Tibial nerve (tissue), 4 donors: ENCODE results near the gene SPOCK1. TPM values are rescaled to one million over a fixed set of nuclear protein-coding genes. Genes with fewer than 3 reads are reported as not detected.

Experiments
- DNase-seq, 2 donors: peaks; one replicate each; pipeline ENCODE4 v3.0.0-alpha.2; 2019; ENCODE audit warnings: low spot score in 2 of 2
- H3K27ac ChIP-seq, 4 donors: fragments of 200-600 bp; sonication (generic) in 3 of 4; one replicate each; pipeline ENCODE4 v1.5.1; 2017 to 2019; ENCODE audit warnings: mild to moderate bottlenecking in 1 of 4
- H3K27me3 ChIP-seq, 2 donors: fragments of 200-600 bp; sonication (generic) in 1 of 2; one replicate each; pipeline versions ENCODE4 v1.5.1 to v1.6.0; 2017 to 2019
- H3K36me3 ChIP-seq, 3 donors: fragments of 200-600 bp; sonication (generic); one replicate each; pipeline ENCODE4 v1.5.1; 2018 to 2019
- H3K4me1 ChIP-seq, 4 donors: fragments of 200-600 bp; sonication (generic) in 3 of 4; one replicate each; pipeline ENCODE4 v1.5.1; 2017 to 2019
- H3K4me3 ChIP-seq, 4 donors: fragments of 200-600 bp; sonication (generic) in 3 of 4; one replicate each; pipeline ENCODE4 v1.5.1; 2017 to 2019; ENCODE audit warnings: mild to moderate bottlenecking in 1 of 4, moderate library complexity in 1 of 4
- H3K9me3 ChIP-seq, 4 donors: fragments of 200-600 bp; sonication (generic) in 3 of 4; one replicate each; pipeline ENCODE4 v1.5.1; 2017 to 2019
- EP300 ChIP-seq, 2 donors: sonication (generic); formaldehyde crosslinking; IDR thresholded peaks; one replicate each; pipeline ENCODE4 v1.6.1; 2017; ENCODE audit warnings: antibody characterized with exemption in 2 of 2, mild to moderate bottlenecking in 1 of 2
- POLR2A ChIP-seq, 2 donors: fragments of 450-650 bp; IDR thresholded peaks; one replicate each; pipeline ENCODE4 v1.6.1; 2017; ENCODE audit warnings: antibody characterized with exemption in 2 of 2, mild to moderate bottlenecking in 2 of 2, moderate library complexity in 2 of 2
- WGBS, 2 donors: methylation state at CpG; one replicate each; pipeline ENCODE4 v1.1.5; 2018; 5-methylcytosine and 5-hydroxymethylcytosine counted together
- total RNA-seq, 4 donors: library from RNA; depleted of rRNA; stranded (reverse); fragments of >200 nt; gene quantifications; one replicate each; pipeline ENCODE4 v1.1.0, GENCODE V29; 2016
- TF ChIP-seq, protein P1 (sequence below), 5 experiments: fragments of 200-600 bp in 3 of 5; fragments of 450-650 bp in 2 of 5; sonication (generic) in 3 of 5; IDR thresholded peaks; one replicate each; pipeline ENCODE4 v1.5.1; 2016 to 2019; ENCODE audit warnings: antibody characterized with exemption in 5 of 5, mild to moderate bottlenecking in 3 of 5, moderate library complexity in 2 of 5

SPOCK1 gene
- total RNA-seq, 4 donors from 2014 or later: 39.8 to 119 (median 73.1) TPM

DNA sequence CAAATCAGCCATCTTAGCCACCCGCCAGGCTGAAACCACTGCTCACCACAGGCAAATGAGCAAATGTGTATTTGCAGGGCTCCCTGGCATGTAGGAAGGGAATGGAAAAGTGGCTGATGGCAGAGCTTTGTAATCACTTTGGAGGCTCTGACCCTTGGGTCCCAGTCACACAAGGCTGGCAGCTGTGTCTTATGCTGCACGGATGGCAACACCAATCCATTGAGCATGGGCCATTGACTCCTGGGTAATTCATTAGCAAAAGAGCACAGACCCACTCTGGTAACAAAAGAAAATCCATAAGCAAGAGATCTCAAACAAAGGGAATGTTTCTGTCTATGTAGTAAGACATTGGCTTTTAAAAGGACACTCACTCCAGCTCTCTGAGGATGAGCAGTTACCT is 57.6 kb downstream of the SPOCK1 start:
- Histone ChIP-seq H3K9me3 (no peaks in the 10 kb centered on the region), H3K4me3 (no peak overlapping the region), H3K27ac (no peak overlapping the region), H3K4me1 (no peaks in the 10 kb centered on the region), H3K27me3 (no peaks in the 10 kb centered on the region), H3K36me3 (no peaks in the 10 kb centered on the region)
- DNase-seq: no peak
- 83 to 88% methylated on average over 2 of the region's 2 CpGs for WGBS, 2 donors
- TF ChIP-seq, protein P1, sequence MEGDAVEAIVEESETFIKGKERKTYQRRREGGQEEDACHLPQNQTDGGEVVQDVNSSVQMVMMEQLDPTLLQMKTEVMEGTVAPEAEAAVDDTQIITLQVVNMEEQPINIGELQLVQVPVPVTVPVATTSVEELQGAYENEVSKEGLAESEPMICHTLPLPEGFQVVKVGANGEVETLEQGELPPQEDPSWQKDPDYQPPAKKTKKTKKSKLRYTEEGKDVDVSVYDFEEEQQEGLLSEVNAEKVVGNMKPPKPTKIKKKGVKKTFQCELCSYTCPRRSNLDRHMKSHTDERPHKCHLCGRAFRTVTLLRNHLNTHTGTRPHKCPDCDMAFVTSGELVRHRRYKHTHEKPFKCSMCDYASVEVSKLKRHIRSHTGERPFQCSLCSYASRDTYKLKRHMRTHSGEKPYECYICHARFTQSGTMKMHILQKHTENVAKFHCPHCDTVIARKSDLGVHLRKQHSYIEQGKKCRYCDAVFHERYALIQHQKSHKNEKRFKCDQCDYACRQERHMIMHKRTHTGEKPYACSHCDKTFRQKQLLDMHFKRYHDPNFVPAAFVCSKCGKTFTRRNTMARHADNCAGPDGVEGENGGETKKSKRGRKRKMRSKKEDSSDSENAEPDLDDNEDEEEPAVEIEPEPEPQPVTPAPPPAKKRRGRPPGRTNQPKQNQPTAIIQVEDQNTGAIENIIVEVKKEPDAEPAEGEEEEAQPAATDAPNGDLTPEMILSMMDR (IDR thresholded peaks at IDR 0.05): no peak
- TF ChIP-seq POLR2A (IDR thresholded peaks at IDR 0.05) (no peak), EP300 (IDR thresholded peaks at IDR 0.05) (no peak)

- Histone ChIP-seq H3K36me3 (no peaks in the 10 kb centered on the region), H3K4me1 (no peaks in the 10 kb centered on the region), H3K27ac (no peak overlapping the region), H3K9me3 (no peaks in the 10 kb centered on the region), H3K4me3 (no peak overlapping the region), H3K27me3 (no peaks in the 10 kb centered on the region)
- 71 to 74% methylated on average over 3 of the region's 3 CpGs for WGBS, 2 donors
- no peak for DNase-seq
- TF ChIP-seq POLR2A (IDR thresholded peaks at IDR 0.05) (no peak), EP300 (IDR thresholded peaks at IDR 0.05) (no peak)
- TF ChIP-seq, protein P1 (IDR thresholded peaks at IDR 0.05): no peak
Measured at GRCh38 chr5:137440795-137441194, 58.3 kb downstream of the SPOCK1 start.

DNA sequence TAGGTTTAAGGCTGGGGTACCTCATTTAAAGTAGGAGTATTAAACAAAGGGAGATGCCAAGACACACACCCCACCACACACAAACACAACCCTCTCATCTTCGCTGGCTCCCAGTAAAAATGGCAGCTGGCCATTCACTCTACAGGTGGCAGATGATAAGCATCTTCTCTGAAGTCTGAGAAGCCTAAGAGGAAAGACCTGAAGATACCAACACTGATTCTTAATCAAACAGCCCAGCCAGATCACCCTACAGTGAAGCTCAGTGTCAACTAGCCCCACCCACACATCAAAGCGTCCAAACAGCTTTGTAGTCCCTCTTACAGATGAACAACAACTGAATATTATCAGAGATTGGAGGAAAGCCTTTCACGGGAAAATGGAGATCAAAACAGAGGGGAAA is 59.5 kb downstream of the SPOCK1 start:
- no peak for TF ChIP-seq POLR2A (IDR thresholded peaks at IDR 0.05)
- no peaks in the 10 kb centered on the region for H3K9me3 ChIP-seq
- no peak for DNase-seq
- 70 to 81% methylated on average over 3 of the region's 3 CpGs for WGBS, 2 donors
- H3K36me3 ChIP-seq: no peaks in the 10 kb centered on the region
- H3K4me3 ChIP-seq: no peak overlapping the region
- no peak overlapping the region for H3K27ac ChIP-seq
- H3K4me1 ChIP-seq: no peaks in the 10 kb centered on the region
- no peaks in the 10 kb centered on the region for H3K27me3 ChIP-seq

DNA sequence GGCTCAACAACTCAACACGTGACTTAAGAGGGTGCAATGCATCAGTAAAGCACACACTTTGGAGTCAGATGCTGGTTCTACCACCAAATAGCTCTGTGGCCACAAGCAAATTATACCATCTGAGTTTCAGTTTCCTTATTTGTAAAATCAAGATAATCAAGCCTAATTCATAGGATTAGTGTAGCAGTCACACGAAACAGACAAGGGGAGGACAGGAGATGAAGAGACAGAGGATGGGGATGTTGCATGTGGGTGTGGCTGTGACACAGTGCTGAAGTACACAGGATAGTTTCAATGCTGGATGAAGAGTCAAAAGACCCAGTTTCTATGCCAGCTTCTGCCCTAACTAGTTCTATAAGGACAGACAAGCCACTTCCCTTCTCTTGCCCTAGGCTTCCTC is 60.2 kb downstream of the SPOCK1 start:
- no peaks in the 10 kb centered on the region for H3K4me1 ChIP-seq
- H3K27ac ChIP-seq: no peak overlapping the region
- 83 to 90% methylated on average over 2 of the region's 2 CpGs for WGBS, 2 donors
- H3K36me3 ChIP-seq: no peaks in the 10 kb centered on the region
- no peak for DNase-seq
- H3K4me3 ChIP-seq: no peak overlapping the region
- H3K9me3 ChIP-seq: no peaks in the 10 kb centered on the region
- no peaks in the 10 kb centered on the region for H3K27me3 ChIP-seq
- TF ChIP-seq EP300 (IDR thresholded peaks at IDR 0.05) (no peak), POLR2A (IDR thresholded peaks at IDR 0.05) (no peak)
- TF ChIP-seq, protein P1 (IDR thresholded peaks at IDR 0.05): no peak

- Histone ChIP-seq H3K36me3 (no peaks in the 10 kb centered on the region), H3K4me3 (no peak overlapping the region), H3K27ac (no peak overlapping the region), H3K27me3 (no peaks in the 10 kb centered on the region), H3K4me1 (no peaks in the 10 kb centered on the region), H3K9me3 (no peaks in the 10 kb centered on the region)
- TF ChIP-seq POLR2A (IDR thresholded peaks at IDR 0.05) (no peak), EP300 (IDR thresholded peaks at IDR 0.05) (no peak)
- TF ChIP-seq, protein P1 (IDR thresholded peaks at IDR 0.05): no peak
- 76 to 77% methylated on average over 1 of the region's 1 CpG for WGBS, 2 donors
- DNase-seq: no peak
Measured at GRCh38 chr5:137437774-137438173, 61.4 kb downstream of the SPOCK1 start.

DNA sequence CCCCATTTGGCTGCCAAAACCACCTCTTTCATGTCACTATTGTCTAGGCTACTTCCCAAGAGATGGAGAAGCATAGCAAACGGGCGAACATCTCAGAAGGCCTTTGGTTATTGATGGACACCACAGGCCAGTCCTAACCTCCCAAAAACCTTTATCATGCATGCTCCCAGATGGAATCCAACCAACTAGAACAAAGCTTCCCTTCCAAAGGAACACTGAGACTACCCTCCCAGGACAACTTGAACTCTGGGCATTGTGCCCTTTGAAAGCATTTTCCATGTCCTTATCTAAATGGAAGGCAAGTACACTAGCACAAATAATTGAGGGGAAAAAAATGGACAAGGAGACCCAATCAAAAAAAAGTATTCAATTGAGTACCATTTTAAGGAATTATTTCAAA is 65.6 kb downstream of the SPOCK1 start:
- WGBS, 2 donors: 83 to 86% methylated on average over 2 of the region's 2 CpGs
- Histone ChIP-seq H3K27ac (no peak overlapping the region), H3K27me3 (no peaks in the 10 kb centered on the region), H3K36me3 (no peaks in the 10 kb centered on the region), H3K4me1 (no peaks in the 10 kb centered on the region), H3K4me3 (no peak overlapping the region), H3K9me3 (no peaks in the 10 kb centered on the region)
- TF ChIP-seq EP300 (IDR thresholded peaks at IDR 0.05) (no peak), POLR2A (IDR thresholded peaks at IDR 0.05) (no peak)
- TF ChIP-seq, protein P1 (IDR thresholded peaks at IDR 0.05): no peak
- no peak for DNase-seq
